Lower lobe of right lung (tissue), 2 donors: ENCODE data around the gene PIKFYVE. TPM values are rescaled to one million over a fixed set of nuclear protein-coding genes. Genes with fewer than 3 reads are reported as not detected.

Source experiments
- ATAC-seq, 2 donors: fragments of 200-7000 bp; cut with Tn5 transposase; one replicate each; pipeline ENCODE4 v1.9.1; 2020 to 2022; ENCODE audit warnings: mild to moderate bottlenecking in 2 of 2, moderate library complexity in 2 of 2
- DNase-seq: peaks from one replicate; pipeline ENCODE4 v3.0.0-alpha.2; 2020
- H3K27ac ChIP-seq: fragments of 200-600 bp; one replicate; pipeline ENCODE4 v1.8.0; 2022
- H3K27me3 ChIP-seq: fragments of 200-600 bp; one replicate; pipeline ENCODE4 v1.8.0; 2022; ENCODE audit warnings: low read depth
- H3K36me3 ChIP-seq: fragments of 200-600 bp; one replicate; pipeline ENCODE4 v1.8.0; 2022; ENCODE audit warnings: mild to moderate bottlenecking
- H3K4me1 ChIP-seq: fragments of 200-600 bp; one replicate; pipeline ENCODE4 v1.8.0; 2022
- H3K4me3 ChIP-seq: fragments of 200-600 bp; one replicate; pipeline ENCODE4 v1.8.0; 2022; ENCODE audit warnings: mild to moderate bottlenecking
- H3K9me3 ChIP-seq: fragments of 200-600 bp; one replicate; pipeline ENCODE4 v1.8.0; 2022
- CTCF ChIP-seq: fragments of 200-600 bp; IDR thresholded peaks from one replicate; pipeline ENCODE4 v1.8.0; 2022; ENCODE audit warnings: antibody characterized with exemption, mild to moderate bottlenecking
- intact Hi-C: fragments of 100-400 bp; cut with DNase I; formaldehyde crosslinking; loops from one replicate; pipeline ENCODE4 v1.11.0; 2022
- total RNA-seq: library from RNA; stranded (reverse); fragmentation: NEBNext Ultra II Directional; extraction: Animal tissue kit (Norgen Biotek cat#: 25700); gene quantifications from one replicate; pipeline ENCODE4 v1.2.1, GENCODE V29; 2021
- donor health status: DM: no; HTN: yes; CAD: no; lungs with severe emphysema.

The PIKFYVE gene
- total RNA-seq, 1 donor from 2014 or later: 27.8 TPM

GRCh38 chr2:208244422-208244821 is 21.6 kb upstream of the PIKFYVE start:
- Histone ChIP-seq H3K4me1 (peaks cover 2% of the 10 kb centered on the region), H3K27me3 (no peaks in the 10 kb centered on the region), H3K9me3 (no peaks in the 10 kb centered on the region), H3K36me3 (peaks cover 95% of the 10 kb centered on the region), H3K27ac (no peak overlapping the region), H3K4me3 (no peak overlapping the region)
- DNase-seq (no peak), ATAC-seq (no peak)
- TF ChIP-seq CTCF: no peak
- intact Hi-C loops: no loop called here

- no peak for TF ChIP-seq CTCF
- Histone ChIP-seq H3K36me3 (peaks cover 94% of the 10 kb centered on the region), H3K27ac (no peak overlapping the region), H3K27me3 (no peaks in the 10 kb centered on the region), H3K9me3 (no peaks in the 10 kb centered on the region), H3K4me3 (no peak overlapping the region), H3K4me1 (peaks cover 15% of the 10 kb centered on the region)
- ATAC-seq (no peak), DNase-seq (no peak)
- intact Hi-C loops: no loop called here
Measured at GRCh38 chr2:208245746-208246145, 20.3 kb upstream of the PIKFYVE start.

- intact Hi-C loops: no loop called here
- H3K27ac ChIP-seq: no peak overlapping the region
- no peak for TF ChIP-seq CTCF
- ATAC-seq: no peak
- H3K4me3 ChIP-seq: no peak overlapping the region
- peaks cover 42% of the 10 kb centered on the region for H3K4me1 ChIP-seq
- H3K9me3 ChIP-seq: no peaks in the 10 kb centered on the region
- H3K27me3 ChIP-seq: no peaks in the 10 kb centered on the region
- peaks cover 93% of the 10 kb centered on the region for H3K36me3 ChIP-seq
- no peak for DNase-seq
Measured at GRCh38 chr2:208248601-208249000, 17.5 kb upstream of the PIKFYVE start.

- no peak for ATAC-seq
- intact Hi-C loops: no loop called here
- H3K27ac ChIP-seq: no peak overlapping the region
- no peaks in the 10 kb centered on the region for H3K9me3 ChIP-seq
- H3K36me3 ChIP-seq: peaks cover 86% of the 10 kb centered on the region
- peaks cover 47% of the 10 kb centered on the region for H3K4me1 ChIP-seq
- no peak overlapping the region for H3K4me3 ChIP-seq
- no peak for DNase-seq
- no peak for TF ChIP-seq CTCF
- no peaks in the 10 kb centered on the region for H3K27me3 ChIP-seq
Measured at GRCh38 chr2:208249296-208249695, 16.8 kb upstream of the PIKFYVE start.

GRCh38 chr2:208250388-208250787 is 15.7 kb upstream of the PIKFYVE start:
- Histone ChIP-seq H3K27ac (no peak overlapping the region), H3K4me3 (no peak overlapping the region), H3K36me3 (peaks cover 76% of the 10 kb centered on the region), H3K9me3 (no peaks in the 10 kb centered on the region), H3K27me3 (no peaks in the 10 kb centered on the region), H3K4me1 (peaks cover 47% of the 10 kb centered on the region)
- DNase-seq: no peak
- no peak for ATAC-seq
- intact Hi-C loops: no loop called here
- TF ChIP-seq CTCF: no peak

- intact Hi-C loops: no loop called here
- DNase-seq (no peak), ATAC-seq (no peak)
- H3K4me1 ChIP-seq: peaks cover 54% of the 10 kb centered on the region
- no peak overlapping the region for H3K4me3 ChIP-seq
- TF ChIP-seq CTCF: no peak
- H3K9me3 ChIP-seq: no peaks in the 10 kb centered on the region
- peaks cover 70% of the 10 kb centered on the region for H3K36me3 ChIP-seq
- no peak overlapping the region for H3K27ac ChIP-seq
- H3K27me3 ChIP-seq: no peaks in the 10 kb centered on the region
Measured at GRCh38 chr2:208251098-208251497, 15.0 kb upstream of the PIKFYVE start.
